GM23338 (cell line): ENCODE results near the gene CNTNAP2. TPM values are rescaled to one million over a fixed set of nuclear protein-coding genes. Genes with fewer than 3 reads are reported as not detected.

ENCODE experiments used
- ATAC-seq: fragments of 200-7000 bp; cut with Tn5 transposase; 3 replicates; pipeline ENCODE4 v1.9.1; 2020
- DNase-seq: peaks from one replicate; pipeline ENCODE4 v3.0.0-alpha.2; 2015; ENCODE audit warnings: low spot score
- H2AFZ ChIP-seq: fragments of 200-600 bp; sonication (generic); 2 replicates; pipeline ENCODE4 v1.8.0; 2016; ENCODE audit warnings: antibody characterized with exemption, mild to moderate bottlenecking, moderate library complexity
- H3F3A ChIP-seq: fragments of 200-600 bp; sonication (generic); replicated peaks from 2 replicates; pipeline ENCODE4 v1.8.0; 2017; ENCODE audit warnings: antibody characterized with exemption, mixed run types, low read depth
- H3K27ac ChIP-seq: fragments of 200-600 bp; sonication (generic); 2 replicates; pipeline ENCODE4 v1.6.1; 2016; ENCODE audit warnings: low read depth
- H3K27me3 ChIP-seq: fragments of 200-600 bp; sonication (generic); 2 replicates; pipeline ENCODE4 v1.8.0; 2016; ENCODE audit warnings: mild to moderate bottlenecking, mixed run types, moderate library complexity; ENCODE audit not compliant: insufficient read depth
- H3K36me3 ChIP-seq: fragments of 200-600 bp; sonication (generic); 2 replicates; pipeline ENCODE4 v1.8.0; 2016; ENCODE audit warnings: mild to moderate bottlenecking; ENCODE audit not compliant: insufficient read depth
- H3K4me1 ChIP-seq: fragments of 200-600 bp; sonication (generic); 2 replicates; pipeline ENCODE4 v1.8.0; 2016; ENCODE audit warnings: mild to moderate bottlenecking, moderate library complexity; ENCODE audit not compliant: insufficient read depth
- H3K4me2 ChIP-seq: fragments of 200-600 bp; sonication (generic); 2 replicates; pipeline ENCODE4 v1.7.1; 2017; ENCODE audit warnings: mixed run types
- H3K4me3 ChIP-seq: fragments of 200-600 bp; sonication (generic); 2 replicates; pipeline ENCODE4 v1.6.1; 2016; ENCODE audit warnings: mixed run types
- H3K79me2 ChIP-seq: fragments of 200-600 bp; sonication (generic); replicated peaks from 2 replicates; pipeline ENCODE4 v1.8.0; 2017; ENCODE audit warnings: mild to moderate bottlenecking; ENCODE audit not compliant: insufficient read depth
- H3K9me2 ChIP-seq: fragments of 200-600 bp; sonication (generic); 2 replicates; pipeline ENCODE4 v1.8.0; 2017; ENCODE audit not compliant: insufficient read depth
- H4K20me1 ChIP-seq: fragments of 200-600 bp; sonication (generic); replicated peaks from 2 replicates; pipeline ENCODE4 v1.8.0; 2017; ENCODE audit warnings: mild to moderate bottlenecking; ENCODE audit not compliant: insufficient read depth
- H3K27ac Mint-ChIP-seq: 2 replicates; pipeline ENCODE4 v1.8.0; 2020; ENCODE audit warnings: inconsistent platforms, mild to moderate bottlenecking, moderate library complexity, mixed read lengths
- H3K27me3 Mint-ChIP-seq: 3 replicates; pipeline ENCODE4 v1.8.0; 2022; ENCODE audit warnings: low read depth, mild to moderate bottlenecking, moderate library complexity, mixed read lengths, inconsistent platforms; ENCODE audit not compliant: insufficient read depth, poor library complexity
- H3K36me3 Mint-ChIP-seq: 3 replicates; pipeline ENCODE4 v1.8.0; 2021; ENCODE audit warnings: low read depth, mild to moderate bottlenecking, inconsistent platforms, moderate library complexity, mixed read lengths
- H3K4me1 Mint-ChIP-seq: 3 replicates; pipeline ENCODE4 v1.8.0; 2020; ENCODE audit warnings: mild to moderate bottlenecking, inconsistent platforms, mixed read lengths
- H3K4me3 Mint-ChIP-seq: 3 replicates; pipeline ENCODE4 v1.8.0; 2021; ENCODE audit warnings: moderate library complexity, mild to moderate bottlenecking, inconsistent platforms, mixed read lengths
- H3K9me3 Mint-ChIP-seq: 3 replicates; pipeline ENCODE4 v1.8.0; 2020; ENCODE audit warnings: moderate library complexity, mild to moderate bottlenecking, inconsistent platforms, mixed read lengths
- CREB1 ChIP-seq: fragments of 250-450 bp; sonication (Bioruptor Pico); IDR thresholded peaks from 2 replicates; pipeline ENCODE4 v1.5.0; 2020; ENCODE audit warnings: low read depth, mild to moderate bottlenecking, moderate library complexity
- CTCF ChIP-seq, 2 experiments: fragments of 200-600 bp in 1 of 2; sonication (generic) in 1 of 2; conservative IDR thresholded peaks; 2 replicates each; pipeline versions ENCODE4 v1.5.1 to v1.6.1; 2016 to 2017; ENCODE audit warnings: antibody characterized with exemption in 2 of 2, low read depth in 2 of 2, mild to moderate bottlenecking in 2 of 2, moderate library complexity in 1 of 2
- ETS1 ChIP-seq: IDR thresholded peaks from 2 replicates; pipeline ENCODE4 v1.6.1; 2016; ENCODE audit warnings: antibody characterized with exemption
- EZH2 ChIP-seq: fragments of 200-600 bp; sonication (generic); IDR thresholded peaks from one replicate; pipeline ENCODE4 v1.8.0; 2017; ENCODE audit warnings: antibody characterized with exemption, mild to moderate bottlenecking, low read depth; ENCODE audit not compliant: unreplicated experiment
- EZH2phosphoT487 ChIP-seq: fragments of 200-600 bp; sonication (generic); IDR thresholded peaks from one replicate; pipeline ENCODE4 v1.8.1; 2018; ENCODE audit warnings: antibody characterized with exemption; ENCODE audit not compliant: unreplicated experiment
- JUNB ChIP-seq: IDR thresholded peaks from one replicate; pipeline ENCODE4 v1.6.1; 2016; ENCODE audit warnings: antibody characterized with exemption; ENCODE audit not compliant: unreplicated experiment
- NANOG ChIP-seq: IDR thresholded peaks from 2 replicates; pipeline ENCODE4 v1.6.1; 2016; ENCODE audit warnings: antibody characterized with exemption, borderline replicate concordance
- POLR2AphosphoS5 ChIP-seq: IDR thresholded peaks from 2 replicates; pipeline ENCODE4 v1.6.1; 2016; ENCODE audit warnings: antibody characterized with exemption, low read depth
- REST ChIP-seq: IDR thresholded peaks from one replicate; pipeline ENCODE4 v1.6.1; 2018; ENCODE audit warnings: antibody characterized with exemption; ENCODE audit not compliant: unreplicated experiment
- STAT1 ChIP-seq: IDR thresholded peaks from one replicate; pipeline ENCODE4 v1.6.1; 2016; ENCODE audit warnings: antibody characterized with exemption; ENCODE audit not compliant: unreplicated experiment
- ZNF114 ChIP-seq: fragments of 250-450 bp; sonication (Bioruptor Pico); IDR thresholded peaks from 2 replicates; pipeline ENCODE4 v1.5.0; 2020; ENCODE audit warnings: mild to moderate bottlenecking, moderate library complexity
- ZNF331 ChIP-seq: fragments of 250-450 bp; sonication (Bioruptor Pico); IDR thresholded peaks from 2 replicates; pipeline ENCODE4 v1.5.0; 2020; ENCODE audit warnings: low read depth, mild to moderate bottlenecking, moderate library complexity
- ZNF462 ChIP-seq: fragments of 250-450 bp; sonication (Bioruptor Pico); IDR thresholded peaks from 2 replicates; pipeline ENCODE4 v1.5.0; 2020; ENCODE audit warnings: mild to moderate bottlenecking, moderate library complexity
- polyA plus RNA-seq: library from polyadenylated mRNA; unstranded; fragments of >200 nt; fragmentation: Nextera tagmentation; extraction: Ambion mirVana; gene quantifications from 2 replicates; pipeline ENCODE4 v1.2.1, GENCODE V29; 2016
- total RNA-seq: library from RNA; depleted of rRNA; stranded (reverse); fragments of >200 nt; shearing (Covaris generic); gene quantifications from 2 replicates; pipeline ENCODE4 v1.2.3, GENCODE V29; 2014

The CNTNAP2 gene
- total and polyA plus RNA-seq, 2 experiments from 2014 or later, result 38.2 to 61.3 TPM

GRCh38 chr7:146755585-146755984 lies 639.0 kb downstream of the CNTNAP2 start:
- H3K9me2 ChIP-seq, result no peaks in the 10 kb centered on the region
- ATAC-seq (no peak), DNase-seq (no peak)
- H3K36me3 ChIP-seq, result no peaks in the 10 kb centered on the region
- no peak overlapping the region for H3K4me2 ChIP-seq
- H3K27me3 Mint-ChIP-seq, result no peaks in the 10 kb centered on the region
- peaks cover 36% of the 10 kb centered on the region for H3K9me3 Mint-ChIP-seq
- no peaks in the 10 kb centered on the region for H3K79me2 ChIP-seq
- H3K4me3 Mint-ChIP-seq, result no peak overlapping the region
- no peak overlapping the region for H2AFZ ChIP-seq
- H3K4me3 ChIP-seq, result no peak overlapping the region
- H3K27ac ChIP-seq, result no peak overlapping the region
- H3K4me1 ChIP-seq, result no peaks in the 10 kb centered on the region
- H3K27ac Mint-ChIP-seq, result no peak overlapping the region
- H3F3A ChIP-seq, result no peaks in the 10 kb centered on the region
- H3K27me3 ChIP-seq, result no peaks in the 10 kb centered on the region
- H3K4me1 Mint-ChIP-seq, result no peaks in the 10 kb centered on the region
- no peaks in the 10 kb centered on the region for H4K20me1 ChIP-seq
- peaks cover 14% of the 10 kb centered on the region for H3K36me3 Mint-ChIP-seq
- no peak for TF ChIP-seq ZNF331
- no peak for TF ChIP-seq REST
- TF ChIP-seq STAT1, result no peak
- TF ChIP-seq JUNB, result no peak
- no peak for TF ChIP-seq ZNF114 (CRISPR knock-in tag)
- no peak for TF ChIP-seq ZNF462
- TF ChIP-seq EZH2phosphoT487, result no peak
- TF ChIP-seq POLR2AphosphoS5, result no peak
- TF ChIP-seq NANOG, result no peak
- no peak for TF ChIP-seq CTCF (conservative IDR thresholded peaks at IDR 0.05; ENCODE audit: low read depth in 2 of 2)
- TF ChIP-seq EZH2, result no peak
- no peak for TF ChIP-seq CREB1
- TF ChIP-seq ETS1, result no peak
